ENCODE results near the gene GRIN2D.

- TF ChIP-seq GATA2 (IDR thresholded peaks at IDR 0.05; ENCODE audit: low read depth, low read length): no peak
- no peak for TF ChIP-seq GATA3 (IDR thresholded peaks at IDR 0.05; ENCODE audit: low read depth, low read length)
These were observed 38.0 kb upstream of the GRIN2D start for GRCh38 chr19:48355365-48355954.

Measured in SH-SY5Y (cell line).